ENCODE measurements around the gene ABCD2.
"Not testable (repeated sequence)": the region's sequence is repeated elsewhere in the genome, so short reads cannot be mapped to it uniquely, and the experiment has no call there.

ABCD2 gene

DNA sequence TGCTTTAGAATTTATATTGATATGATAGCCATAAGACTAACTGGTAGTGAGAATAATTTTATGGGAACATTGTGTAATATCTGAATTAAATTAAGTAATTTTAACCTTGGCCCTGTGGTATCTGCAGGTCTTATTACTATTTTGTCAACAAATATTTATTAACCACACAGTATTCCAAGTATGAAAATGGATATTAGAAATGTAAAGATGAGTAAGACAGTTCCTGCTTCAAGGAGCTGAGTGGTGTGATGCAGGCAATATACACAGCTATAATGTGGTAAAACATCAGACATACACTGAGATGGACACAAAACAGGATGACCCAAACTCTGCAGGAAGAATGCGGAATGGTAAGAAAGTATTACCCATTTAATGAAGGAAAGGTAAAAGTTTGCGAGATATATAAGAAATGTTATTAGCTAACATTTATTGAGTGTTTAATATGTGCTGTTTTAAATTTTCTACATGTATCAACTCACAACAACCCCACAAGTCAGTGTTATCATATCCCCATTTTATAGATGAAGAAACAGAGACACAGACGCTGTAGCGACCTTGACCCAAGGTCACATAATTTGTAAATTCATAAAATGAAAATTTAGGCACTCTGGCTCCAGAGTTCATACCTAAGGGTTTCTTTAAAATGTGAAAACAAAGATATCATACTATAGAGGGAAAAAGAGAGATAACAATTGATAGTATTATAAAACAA lies 12.7 kb downstream of the ABCD2 start:
- no peak for DNase-seq (ENCODE audit: low spot score)
- TF ChIP-seq, protein P1, sequence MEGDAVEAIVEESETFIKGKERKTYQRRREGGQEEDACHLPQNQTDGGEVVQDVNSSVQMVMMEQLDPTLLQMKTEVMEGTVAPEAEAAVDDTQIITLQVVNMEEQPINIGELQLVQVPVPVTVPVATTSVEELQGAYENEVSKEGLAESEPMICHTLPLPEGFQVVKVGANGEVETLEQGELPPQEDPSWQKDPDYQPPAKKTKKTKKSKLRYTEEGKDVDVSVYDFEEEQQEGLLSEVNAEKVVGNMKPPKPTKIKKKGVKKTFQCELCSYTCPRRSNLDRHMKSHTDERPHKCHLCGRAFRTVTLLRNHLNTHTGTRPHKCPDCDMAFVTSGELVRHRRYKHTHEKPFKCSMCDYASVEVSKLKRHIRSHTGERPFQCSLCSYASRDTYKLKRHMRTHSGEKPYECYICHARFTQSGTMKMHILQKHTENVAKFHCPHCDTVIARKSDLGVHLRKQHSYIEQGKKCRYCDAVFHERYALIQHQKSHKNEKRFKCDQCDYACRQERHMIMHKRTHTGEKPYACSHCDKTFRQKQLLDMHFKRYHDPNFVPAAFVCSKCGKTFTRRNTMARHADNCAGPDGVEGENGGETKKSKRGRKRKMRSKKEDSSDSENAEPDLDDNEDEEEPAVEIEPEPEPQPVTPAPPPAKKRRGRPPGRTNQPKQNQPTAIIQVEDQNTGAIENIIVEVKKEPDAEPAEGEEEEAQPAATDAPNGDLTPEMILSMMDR (IDR thresholded peaks at IDR 0.05; ENCODE audit: extremely low read depth, insufficient read depth, missing control alignments) = no peak
- in situ Hi-C loops (cut with MboI; ENCODE audit: low pct_unique_long_range_greater_than_20kb, low sequenced_read_pairs, unreplicated experiment) = loop anchor here (25.0 kb wide), 1 partner anchor 505 kb away; the partner anchor contains the start of gene SLC2A13

DNA sequence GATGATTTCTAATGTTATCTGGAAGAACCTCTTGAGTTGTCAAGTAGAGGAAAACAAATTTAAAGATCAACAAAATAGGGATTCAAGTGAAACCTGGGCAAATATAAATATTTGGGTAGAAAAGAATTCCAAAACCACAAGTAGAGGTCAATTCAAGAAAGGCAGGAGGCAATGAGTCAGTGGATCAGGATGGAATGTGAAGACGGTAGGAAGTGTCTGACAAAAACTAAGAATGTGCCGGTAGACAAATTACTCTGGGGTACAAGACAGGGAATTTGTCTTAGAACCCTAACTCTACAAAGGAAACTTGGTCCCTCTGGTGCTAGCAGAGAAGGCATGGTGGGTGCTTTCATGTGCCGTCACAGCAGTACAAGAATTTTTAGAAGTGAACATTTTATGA lies 13.6 kb downstream of the ABCD2 start:
- no peak for DNase-seq (ENCODE audit: low spot score)
- in situ Hi-C loops (cut with MboI; ENCODE audit: low pct_unique_long_range_greater_than_20kb, low sequenced_read_pairs, unreplicated experiment) = loop anchor here (25.0 kb wide), 1 partner anchor 506 kb away; the partner anchor contains the start of gene SLC2A13
- TF ChIP-seq, protein P1 (IDR thresholded peaks at IDR 0.05; ENCODE audit: extremely low read depth, insufficient read depth, missing control alignments) = no peak

DNA sequence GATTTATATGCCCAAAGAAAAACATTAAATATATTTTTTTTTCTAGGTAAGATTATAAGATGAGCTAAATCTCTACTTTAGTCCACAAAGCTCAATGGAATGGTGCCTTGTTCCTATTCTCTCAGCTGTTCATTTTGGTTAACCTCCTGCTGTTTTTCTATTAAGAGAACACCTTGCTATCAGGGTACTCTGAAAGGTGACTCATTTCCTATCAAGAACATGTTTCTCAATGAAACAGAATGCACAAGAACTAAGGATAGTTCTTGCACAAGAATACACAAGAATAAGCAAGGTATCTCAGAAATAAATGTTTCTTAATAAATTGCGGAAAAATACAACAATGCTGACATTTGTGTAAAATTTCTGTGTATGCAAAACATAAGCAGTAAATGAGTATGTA lies 14.1 kb downstream of the ABCD2 start:
- DNase-seq (ENCODE audit: low spot score) = no peak
- in situ Hi-C loops (cut with MboI; ENCODE audit: low pct_unique_long_range_greater_than_20kb, low sequenced_read_pairs, unreplicated experiment) = loop anchor here (25.0 kb wide), 1 partner anchor 507 kb away; the partner anchor contains the start of gene SLC2A13
- TF ChIP-seq, protein P1 (IDR thresholded peaks at IDR 0.05; ENCODE audit: extremely low read depth, insufficient read depth, missing control alignments) = no peak

DNA sequence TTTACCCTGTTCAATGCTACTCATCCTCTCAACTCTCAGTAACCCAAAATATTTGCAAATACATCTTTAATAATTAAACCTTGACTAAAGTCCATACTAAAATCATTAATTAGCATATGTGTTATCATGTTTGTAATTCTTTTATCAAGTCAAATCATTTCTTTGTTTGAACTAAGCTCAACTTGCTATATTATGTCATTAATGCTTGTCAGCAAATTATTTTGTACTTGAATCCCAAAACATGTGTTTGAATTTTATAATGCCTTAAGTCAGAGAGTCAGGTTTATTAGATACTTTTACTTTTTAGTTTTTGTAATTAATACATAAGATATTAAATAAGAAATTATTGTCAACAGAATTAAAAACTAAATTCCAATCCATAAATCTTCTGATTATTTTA lies 16.5 kb downstream of the ABCD2 start:
- TF ChIP-seq, protein P1 (IDR thresholded peaks at IDR 0.05; ENCODE audit: extremely low read depth, insufficient read depth, missing control alignments) = no peak
- in situ Hi-C loops (cut with MboI; ENCODE audit: low pct_unique_long_range_greater_than_20kb, low sequenced_read_pairs, unreplicated experiment) = loop anchor here (25.0 kb wide), 1 partner anchor 509 kb away; the partner anchor contains the start of gene SLC2A13
- DNase-seq (ENCODE audit: low spot score) = no peak

DNA sequence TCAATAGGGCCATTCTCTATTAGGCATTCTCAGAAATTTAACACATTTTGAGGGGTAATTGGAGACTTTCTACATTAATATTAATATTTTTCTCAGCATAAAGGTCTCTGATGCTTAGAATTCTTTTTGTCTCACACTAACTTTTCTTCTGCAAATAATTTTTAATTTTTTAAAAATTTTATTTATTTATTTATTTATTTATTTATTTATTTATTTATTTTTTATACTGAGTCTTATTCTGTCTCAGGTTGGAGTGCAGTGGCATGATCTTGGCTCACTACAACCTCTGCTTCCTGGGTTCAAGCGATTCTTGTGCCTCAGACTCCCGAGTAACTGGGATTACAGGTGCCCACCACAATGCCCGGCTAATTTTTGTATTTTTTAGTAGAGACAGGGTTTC lies 17.7 kb downstream of the ABCD2 start:
- DNase-seq (ENCODE audit: low spot score) = not testable (repeated sequence)
- in situ Hi-C loops (cut with MboI; ENCODE audit: low pct_unique_long_range_greater_than_20kb, low sequenced_read_pairs, unreplicated experiment) = loop anchor here (25.0 kb wide), 1 partner anchor 510 kb away; the partner anchor contains the start of gene SLC2A13

DNA sequence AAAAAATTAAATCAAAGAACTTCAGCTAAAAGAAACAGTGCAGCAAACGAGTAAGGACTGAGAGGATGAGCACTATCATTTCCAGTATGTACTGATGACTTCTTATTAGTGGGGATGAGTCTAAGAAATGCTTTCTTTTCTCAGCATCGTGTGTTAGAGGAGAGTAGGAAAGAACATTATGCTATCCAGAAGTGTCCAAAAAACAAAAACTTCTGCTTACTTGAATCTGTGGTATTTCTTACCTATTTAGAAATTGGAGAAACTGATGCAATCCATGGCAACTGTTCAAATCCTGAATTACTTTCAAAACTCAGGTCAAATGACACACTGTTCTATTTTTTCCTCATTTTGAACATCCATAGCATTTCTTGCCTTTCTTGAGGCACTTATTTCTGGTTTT lies 23.7 kb downstream of the ABCD2 start:
- TF ChIP-seq, protein P1 (IDR thresholded peaks at IDR 0.05; ENCODE audit: extremely low read depth, insufficient read depth, missing control alignments) = no peak
- DNase-seq (ENCODE audit: low spot score) = no peak
- in situ Hi-C loops (cut with MboI; ENCODE audit: low pct_unique_long_range_greater_than_20kb, low sequenced_read_pairs, unreplicated experiment) = no loop called here

DNA sequence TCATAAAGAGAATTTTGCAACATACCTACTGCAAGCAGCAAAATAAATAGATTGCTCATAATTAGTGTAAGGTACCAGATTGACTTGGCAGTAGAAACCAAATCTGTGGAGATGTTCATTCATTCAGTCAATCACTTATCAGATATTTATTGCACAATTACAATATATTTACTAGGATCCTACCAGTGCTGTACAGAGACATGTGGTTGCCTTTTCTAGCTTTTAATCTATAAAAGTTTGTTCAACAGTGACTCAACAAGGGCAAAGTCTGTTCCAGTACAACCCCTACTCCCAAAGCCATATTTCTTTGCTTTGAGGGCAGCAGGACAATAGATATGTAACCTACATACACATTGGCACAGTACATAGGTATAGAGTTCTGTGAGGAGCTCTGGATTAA lies 27.3 kb downstream of the ABCD2 start:
- DNase-seq (ENCODE audit: low spot score) = no peak
- TF ChIP-seq, protein P1 (IDR thresholded peaks at IDR 0.05; ENCODE audit: extremely low read depth, insufficient read depth, missing control alignments) = no peak
- in situ Hi-C loops (cut with MboI; ENCODE audit: low pct_unique_long_range_greater_than_20kb, low sequenced_read_pairs, unreplicated experiment) = no loop called here
